ENCODE data around the gene GOSR2.
"Not testable (repeated sequence)": the region's sequence is repeated elsewhere in the genome, so short reads cannot be mapped to it uniquely, and the experiment has no call there.

Gene GOSR2

GRCh38 chr17:46943501-46944393, 20.8 kb downstream of the GOSR2 start:
- DNase-seq (ENCODE audit: low spot score in 2 of 2) (no peak), ATAC-seq (replicated peaks; ENCODE audit: extremely low read depth, poor library complexity, severe bottlenecking) (no peak)
- Mint-ChIP-seq H3K4me1 (peaks cover 18% of the 10 kb centered on the region), H3K36me3 (ENCODE audit: insufficient read depth) (peaks cover 15% of the 10 kb centered on the region), H3K9me3 (no peaks in the 10 kb centered on the region), H3K4me3 (peak overlapping the region; percentile 44), H3K27me3 (no peaks in the 10 kb centered on the region), H3K27ac (ENCODE audit: low read depth) (peak overlapping the region; percentile 52)

DNA sequence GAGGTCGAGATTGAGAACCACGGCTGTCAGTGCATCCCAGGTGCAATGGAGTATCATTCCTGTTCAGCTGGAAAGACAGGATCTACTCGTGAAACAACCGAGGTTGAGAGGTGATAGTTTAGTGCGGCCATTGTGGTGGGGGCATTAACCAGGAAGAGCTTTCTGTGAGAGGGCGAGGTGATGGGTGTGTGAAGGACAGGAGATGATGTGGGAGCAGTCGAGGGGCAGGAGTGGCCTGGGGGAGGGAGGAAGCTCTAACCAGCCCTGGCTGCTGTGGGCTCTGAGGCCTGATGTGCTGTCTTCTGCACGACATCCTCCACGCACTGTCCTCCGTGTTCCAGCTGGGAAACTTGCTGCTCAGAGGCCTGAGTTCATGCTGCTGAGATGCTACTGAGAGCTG, 22.0 kb downstream of the GOSR2 start:
- H3K36me3 Mint-ChIP-seq (ENCODE audit: insufficient read depth): peaks cover 10% of the 10 kb centered on the region
- peak overlapping the region; percentile 6 for H3K27ac Mint-ChIP-seq (ENCODE audit: low read depth)
- ATAC-seq (replicated peaks; ENCODE audit: extremely low read depth, poor library complexity, severe bottlenecking) (no peak), DNase-seq (ENCODE audit: low spot score in 2 of 2) (no peak)
- H3K9me3 Mint-ChIP-seq: no peaks in the 10 kb centered on the region
- H3K27me3 Mint-ChIP-seq: no peaks in the 10 kb centered on the region
- no peak overlapping the region for H3K4me3 Mint-ChIP-seq
- peaks cover 18% of the 10 kb centered on the region for H3K4me1 Mint-ChIP-seq

GRCh38 chr17:46947216-46947615, 24.3 kb downstream of the GOSR2 start:
- no peaks in the 10 kb centered on the region for H3K27me3 Mint-ChIP-seq

DNA sequence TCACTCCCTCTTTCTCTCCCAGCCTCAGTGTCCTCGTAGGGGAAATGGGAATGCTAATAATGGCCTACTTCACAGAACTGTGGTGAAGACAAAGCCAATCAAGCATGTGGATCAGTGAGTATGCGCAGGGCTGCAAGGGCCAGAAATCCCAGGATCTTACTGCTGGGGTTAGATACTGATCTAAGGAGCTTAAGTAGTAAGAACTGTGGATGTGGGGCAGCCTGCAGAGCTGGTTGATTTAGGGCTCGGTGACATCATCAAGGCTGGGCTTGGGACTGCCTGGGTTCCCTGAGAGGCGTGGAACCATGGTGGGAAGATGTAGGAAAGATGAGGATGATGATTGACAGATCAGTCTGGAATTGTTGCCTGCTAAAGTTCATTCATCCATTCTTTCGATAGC, 25.6 kb downstream of the GOSR2 start:
- Mint-ChIP-seq H3K4me1 (peaks cover 18% of the 10 kb centered on the region), H3K4me3 (no peak overlapping the region), H3K36me3 (ENCODE audit: insufficient read depth) (peaks cover 3% of the 10 kb centered on the region), H3K27me3 (no peaks in the 10 kb centered on the region), H3K27ac (ENCODE audit: low read depth) (no peak overlapping the region), H3K9me3 (no peaks in the 10 kb centered on the region)
- DNase-seq (ENCODE audit: low spot score in 2 of 2) (no peak), ATAC-seq (replicated peaks; ENCODE audit: extremely low read depth, poor library complexity, severe bottlenecking) (no peak)

More at GRCh38 chr17:46947216-46947615, 24.3 kb downstream of the GOSR2 start:
- Mint-ChIP-seq H3K27ac (ENCODE audit: low read depth) (no peak overlapping the region), H3K36me3 (ENCODE audit: insufficient read depth) (peaks cover 5% of the 10 kb centered on the region), H3K9me3 (no peaks in the 10 kb centered on the region), H3K4me3 (no peak overlapping the region), H3K4me1 (peaks cover 18% of the 10 kb centered on the region)
- ATAC-seq (replicated peaks; ENCODE audit: extremely low read depth, poor library complexity, severe bottlenecking) (no peak), DNase-seq (ENCODE audit: low spot score in 2 of 2) (no peak)

DNA sequence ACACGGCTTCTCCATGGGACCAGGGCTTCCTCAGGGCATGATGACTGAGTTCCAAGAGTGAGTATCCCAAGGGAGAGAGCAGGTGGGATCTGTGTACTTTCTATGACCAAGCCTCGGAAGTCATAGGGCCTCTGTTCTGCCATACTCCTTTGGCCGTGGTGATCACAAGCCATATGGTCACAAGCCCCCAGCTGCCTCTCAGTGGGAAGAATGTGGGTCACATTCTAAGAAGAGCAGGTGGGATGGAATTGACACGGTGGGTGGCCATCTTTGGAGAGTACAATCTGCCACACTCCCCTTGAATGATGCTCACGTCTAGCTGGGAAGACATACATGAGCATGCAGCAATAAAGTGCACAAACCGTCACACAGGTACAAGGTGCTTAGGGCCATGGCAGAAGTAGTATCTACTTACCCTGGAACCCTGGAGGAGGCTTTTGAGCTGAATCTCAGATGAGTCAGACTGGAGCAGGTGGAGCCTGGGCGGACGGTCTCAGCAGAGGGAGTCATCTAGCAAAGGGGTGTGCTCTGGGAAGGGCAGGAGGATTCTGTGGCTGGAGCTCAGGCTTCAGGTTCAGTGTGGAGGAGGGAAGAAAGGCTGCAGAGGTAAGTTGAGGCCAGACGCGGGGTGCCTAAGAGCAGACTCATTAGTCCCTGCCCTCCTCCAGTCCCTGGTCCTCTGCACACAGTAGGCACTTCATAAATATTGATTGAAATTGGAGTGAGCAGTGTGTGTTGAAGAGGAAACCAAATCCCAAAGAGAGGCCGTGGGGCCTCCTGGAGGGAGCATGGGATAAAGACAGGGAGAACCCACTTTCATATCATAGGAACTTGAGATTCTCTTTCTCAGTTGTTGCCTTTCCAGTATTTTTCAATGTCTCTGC, 26.6 kb downstream of the GOSR2 start:
- Mint-ChIP-seq H3K4me1 (peaks cover 11% of the 10 kb centered on the region), H3K9me3 (no peaks in the 10 kb centered on the region), H3K36me3 (ENCODE audit: insufficient read depth) (peaks cover 3% of the 10 kb centered on the region), H3K4me3 (no peak overlapping the region), H3K27ac (ENCODE audit: low read depth) (no peak overlapping the region), H3K27me3 (no peaks in the 10 kb centered on the region)
- DNase-seq (ENCODE audit: low spot score in 2 of 2) (no peak), ATAC-seq (replicated peaks; ENCODE audit: extremely low read depth, poor library complexity, severe bottlenecking) (no peak)

GRCh38 chr17:46950342-46950996, 27.5 kb downstream of the GOSR2 start:
- no peaks in the 10 kb centered on the region for H3K27me3 Mint-ChIP-seq
- DNase-seq (ENCODE audit: low spot score in 2 of 2) (no peak), ATAC-seq (replicated peaks; ENCODE audit: extremely low read depth, poor library complexity, severe bottlenecking) (no peak)
- H3K4me3 Mint-ChIP-seq: no peak overlapping the region
- no peak overlapping the region for H3K27ac Mint-ChIP-seq (ENCODE audit: low read depth)
- H3K9me3 Mint-ChIP-seq: no peaks in the 10 kb centered on the region
- peaks cover 5% of the 10 kb centered on the region for H3K4me1 Mint-ChIP-seq
- peaks cover 3% of the 10 kb centered on the region for H3K36me3 Mint-ChIP-seq (ENCODE audit: insufficient read depth)

DNA sequence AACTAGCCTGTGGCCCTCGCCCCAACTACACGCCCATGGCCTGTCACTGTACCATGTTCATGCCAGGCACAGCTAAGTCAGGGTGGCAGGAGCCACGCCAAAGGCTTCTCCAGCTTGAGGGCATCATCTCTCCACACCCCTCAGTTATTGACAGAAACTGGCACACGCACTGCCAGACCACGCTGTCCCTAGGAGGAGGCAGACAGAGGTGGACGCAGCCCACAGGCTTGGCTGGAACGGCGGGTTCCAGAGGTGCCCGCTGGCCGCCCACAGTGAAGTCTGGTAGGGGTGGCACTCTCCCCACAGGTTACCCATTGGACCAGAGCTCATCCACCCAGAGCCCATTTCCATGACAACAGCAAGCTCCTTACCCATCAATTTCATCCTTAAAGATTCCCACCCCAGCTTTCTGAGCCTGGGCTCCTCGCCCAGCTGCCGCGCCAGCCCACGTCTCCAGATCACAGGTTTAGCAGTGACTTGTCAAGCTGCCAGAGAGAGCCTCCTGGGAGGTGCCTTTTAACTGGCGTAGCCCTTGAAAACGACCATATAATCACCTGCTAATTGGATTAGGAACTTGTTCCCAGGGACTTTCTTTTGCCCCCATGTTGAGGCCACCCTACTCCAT, 28.1 kb downstream of the GOSR2 start:
- Mint-ChIP-seq H3K9me3 (no peaks in the 10 kb centered on the region), H3K4me1 (peaks cover 9% of the 10 kb centered on the region), H3K27me3 (no peaks in the 10 kb centered on the region), H3K36me3 (ENCODE audit: insufficient read depth) (peaks cover 3% of the 10 kb centered on the region), H3K4me3 (no peak overlapping the region), H3K27ac (ENCODE audit: low read depth) (no peak overlapping the region)
- no peak for DNase-seq (ENCODE audit: low spot score in 2 of 2)
- ATAC-seq (replicated peaks; ENCODE audit: extremely low read depth, poor library complexity, severe bottlenecking): no peak

GRCh38 chr17:46951706-46952105, 28.7 kb downstream of the GOSR2 start:
- Mint-ChIP-seq H3K4me3 (no peak overlapping the region), H3K9me3 (no peaks in the 10 kb centered on the region), H3K36me3 (ENCODE audit: insufficient read depth) (peaks cover 3% of the 10 kb centered on the region), H3K27me3 (no peaks in the 10 kb centered on the region), H3K4me1 (peaks cover 9% of the 10 kb centered on the region), H3K27ac (ENCODE audit: low read depth) (no peak overlapping the region)
- DNase-seq (ENCODE audit: low spot score in 2 of 2) (no peak), ATAC-seq (replicated peaks; ENCODE audit: extremely low read depth, poor library complexity, severe bottlenecking) (no peak)

DNA sequence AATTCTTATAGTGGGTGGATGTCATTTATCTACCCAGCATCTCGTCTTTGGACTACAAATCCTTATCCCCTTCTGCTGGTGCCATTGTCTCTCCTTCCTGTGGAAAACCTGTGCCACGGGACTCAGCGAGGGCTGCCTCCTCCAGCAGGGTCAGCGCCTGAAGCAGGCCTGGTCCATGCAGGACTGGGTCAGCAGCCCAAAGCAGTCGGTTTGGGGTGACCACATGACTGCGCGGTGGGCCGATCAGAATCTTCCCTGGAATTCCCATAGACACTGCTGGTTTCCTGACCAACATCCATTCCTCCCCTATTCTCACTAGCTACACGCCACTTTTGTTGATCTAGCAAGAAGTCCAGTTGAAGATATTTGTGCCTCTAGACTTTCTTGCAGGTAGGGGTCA, 29.2 kb downstream of the GOSR2 start:
- H3K27me3 Mint-ChIP-seq: no peaks in the 10 kb centered on the region
- ATAC-seq (replicated peaks; ENCODE audit: extremely low read depth, poor library complexity, severe bottlenecking) (no peak), DNase-seq (ENCODE audit: low spot score in 2 of 2) (no peak)
- H3K9me3 Mint-ChIP-seq: no peaks in the 10 kb centered on the region
- H3K36me3 Mint-ChIP-seq (ENCODE audit: insufficient read depth): peaks cover 1% of the 10 kb centered on the region
- peaks cover 9% of the 10 kb centered on the region for H3K4me1 Mint-ChIP-seq
- H3K27ac Mint-ChIP-seq (ENCODE audit: low read depth): no peak overlapping the region
- H3K4me3 Mint-ChIP-seq: no peak overlapping the region

GRCh38 chr17:46953191-46953590, 30.2 kb downstream of the GOSR2 start:
- ATAC-seq (replicated peaks; ENCODE audit: extremely low read depth, poor library complexity, severe bottlenecking); H3K36me3 Mint-ChIP-seq (ENCODE audit: insufficient read depth); H3K4me1 Mint-ChIP-seq; H3K27ac Mint-ChIP-seq (ENCODE audit: low read depth); DNase-seq (ENCODE audit: low spot score in 2 of 2); H3K9me3 Mint-ChIP-seq; H3K27me3 Mint-ChIP-seq; H3K4me3 Mint-ChIP-seq: not testable (repeated sequence)

GRCh38 chr17:46958041-46958591, 35.2 kb downstream of the GOSR2 start:
- no peaks in the 10 kb centered on the region for H3K27me3 Mint-ChIP-seq
- DNase-seq (ENCODE audit: low spot score in 2 of 2): no peak
- H3K36me3 Mint-ChIP-seq (ENCODE audit: insufficient read depth): peaks cover 3% of the 10 kb centered on the region
- H3K9me3 Mint-ChIP-seq: no peaks in the 10 kb centered on the region
- no peak overlapping the region for H3K27ac Mint-ChIP-seq (ENCODE audit: low read depth)
- ATAC-seq (replicated peaks; ENCODE audit: extremely low read depth, poor library complexity, severe bottlenecking): no peak
- H3K4me1 Mint-ChIP-seq: peaks cover 10% of the 10 kb centered on the region
- no peak overlapping the region for H3K4me3 Mint-ChIP-seq

DNA sequence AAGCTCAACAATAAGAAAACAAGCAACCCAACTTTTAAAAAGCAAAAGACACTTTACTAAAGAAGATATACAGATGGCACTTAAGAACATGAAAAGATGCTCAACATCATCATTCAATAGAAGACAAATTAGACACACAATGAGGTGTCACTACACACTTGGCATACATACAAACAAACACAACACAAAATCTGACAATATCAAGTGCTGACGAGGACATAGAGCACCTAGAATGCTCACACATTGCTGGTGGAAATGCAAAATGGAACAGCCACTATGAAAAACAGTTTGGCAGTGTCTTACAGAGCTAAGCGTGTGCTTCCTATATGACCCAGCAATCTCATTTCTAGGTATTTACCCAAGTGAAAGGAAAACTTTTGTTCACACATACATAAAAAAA, 37.2 kb downstream of the GOSR2 start:
- Mint-ChIP-seq H3K27ac (ENCODE audit: low read depth) (no peak overlapping the region), H3K4me1 (peaks cover 10% of the 10 kb centered on the region), H3K27me3 (no peaks in the 10 kb centered on the region), H3K9me3 (no peaks in the 10 kb centered on the region), H3K36me3 (ENCODE audit: insufficient read depth) (peaks cover 3% of the 10 kb centered on the region), H3K4me3 (no peak overlapping the region)
- no peak for ATAC-seq (replicated peaks; ENCODE audit: extremely low read depth, poor library complexity, severe bottlenecking)
- no peak for DNase-seq (ENCODE audit: low spot score in 2 of 2)
